IPS DF 6.9 (cell line): Measurements from ENCODE around the gene FBXW11.
"Not testable (repeated sequence)": the region's sequence is repeated elsewhere in the genome, so short reads cannot be mapped to it uniquely, and the experiment has no call there.

ENCODE experiments used
- DNase-seq: peaks from one replicate; pipeline ENCODE4 v3.0.0-alpha.2; 2013; ENCODE audit warnings: low read depth, low spot score
- H3K27ac ChIP-seq: one replicate; pipeline ENCODE4 v1.5.1; 2013; ENCODE audit warnings: low read length, control low read depth
- H3K27me3 ChIP-seq: 2 replicates; pipeline ENCODE4 v1.6.1; 2013; ENCODE audit warnings: mild to moderate bottlenecking, low read length; ENCODE audit not compliant: control insufficient read depth, insufficient read depth
- H3K36me3 ChIP-seq: 2 replicates; pipeline ENCODE4 v1.6.1; 2013; ENCODE audit warnings: low read length; ENCODE audit not compliant: control insufficient read depth, insufficient read depth
- H3K4me1 ChIP-seq: 2 replicates; pipeline ENCODE4 v1.6.1; 2013; ENCODE audit warnings: low read length; ENCODE audit not compliant: control insufficient read depth, insufficient read depth
- H3K4me3 ChIP-seq: 2 replicates; pipeline ENCODE4 v1.5.1; 2013; ENCODE audit warnings: mild to moderate bottlenecking, low read length
- H3K9me3 ChIP-seq: 2 replicates; pipeline ENCODE4 v1.6.1; 2013; ENCODE audit warnings: low read length, inconsistent platforms; ENCODE audit not compliant: control insufficient read depth, insufficient read depth
- WGBS: extraction: QIAGEN DNeasy Blood & Tissue Kit; methylation state at CpG from one replicate; pipeline ENCODE4 v1.1.7; 2013; ENCODE audit warnings: mixed read lengths, missing lambda C conversion rate; ENCODE audit not compliant: insufficient read length, insufficient coverage; 5-methylcytosine and 5-hydroxymethylcytosine counted together

Gene FBXW11

DNA sequence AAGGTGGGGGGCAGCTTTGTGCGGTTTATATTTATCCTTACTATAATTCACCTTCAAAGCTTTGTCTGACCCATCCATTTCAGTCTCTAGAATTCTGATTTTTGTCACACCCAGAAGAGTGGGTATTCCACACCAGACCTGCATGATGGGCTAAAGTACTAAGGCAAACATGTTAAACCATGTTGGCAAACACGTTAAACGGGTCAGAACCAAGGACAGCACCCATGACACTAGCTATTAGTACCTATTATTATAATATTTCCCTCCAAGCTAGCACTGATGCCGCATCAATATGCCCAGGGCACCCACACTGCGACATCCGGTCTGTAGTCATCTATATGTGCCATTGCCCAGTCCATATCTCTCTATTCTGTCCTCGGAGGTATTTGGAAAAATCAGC, 104.7 kb downstream of the FBXW11 start:
- Histone ChIP-seq H3K36me3 (no peaks in the 10 kb centered on the region; the same call in 1 of the 2 replicates), H3K27ac (no peak overlapping the region), H3K4me3 (no peak overlapping the region), H3K9me3 (no peaks in the 10 kb centered on the region), H3K4me1 (no peaks in the 10 kb centered on the region), H3K27me3 (no peaks in the 10 kb centered on the region)
- no peak for DNase-seq
- no CpG with 5 or more reads among the region's 7 CpGs for WGBS

GRCh38 chr5:171899792-171900191, 106.6 kb downstream of the FBXW11 start:
- no peak for DNase-seq
- no peaks in the 10 kb centered on the region; the same call in 1 of the 2 replicates for H3K36me3 ChIP-seq
- no peak overlapping the region for H3K4me3 ChIP-seq
- no peak overlapping the region for H3K27ac ChIP-seq
- H3K4me1 ChIP-seq = no peaks in the 10 kb centered on the region
- WGBS = no CpG with 5 or more reads among the region's 5 CpGs
- no peaks in the 10 kb centered on the region for H3K27me3 ChIP-seq
- no peaks in the 10 kb centered on the region for H3K9me3 ChIP-seq

GRCh38 chr5:171898879-171899278, 107.6 kb downstream of the FBXW11 start:
- WGBS = no CpG with 5 or more reads among the region's 1 CpG
- H3K36me3 ChIP-seq = no peaks in the 10 kb centered on the region; the same call in 1 of the 2 replicates
- H3K27ac ChIP-seq = no peak overlapping the region
- no peak overlapping the region for H3K4me3 ChIP-seq
- no peaks in the 10 kb centered on the region for H3K9me3 ChIP-seq
- H3K4me1 ChIP-seq = no peaks in the 10 kb centered on the region
- DNase-seq = no peak
- no peaks in the 10 kb centered on the region for H3K27me3 ChIP-seq

DNA sequence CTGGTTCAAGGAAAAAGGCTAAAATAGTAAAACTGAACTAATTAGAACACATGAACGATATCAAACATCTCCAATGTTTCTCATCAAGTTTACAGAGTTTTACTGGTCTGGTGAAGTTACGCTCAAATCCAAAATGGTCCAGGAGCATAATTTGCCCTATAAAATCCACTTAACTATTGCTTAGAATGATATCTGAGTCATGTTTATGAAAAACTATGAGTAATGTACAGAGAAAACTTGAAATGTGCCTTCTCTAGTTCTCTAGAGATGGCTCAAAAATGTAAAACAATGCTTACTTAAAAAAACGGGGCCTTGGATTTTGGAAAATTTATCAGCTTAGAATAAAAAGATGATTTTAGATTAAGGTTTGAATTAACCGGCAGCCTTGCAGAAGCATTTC, 108.1 kb downstream of the FBXW11 start:
- Histone ChIP-seq H3K4me3 (no peak overlapping the region), H3K27me3 (no peaks in the 10 kb centered on the region), H3K4me1 (no peaks in the 10 kb centered on the region), H3K9me3 (no peaks in the 10 kb centered on the region), H3K27ac (no peak overlapping the region), H3K36me3 (no peaks in the 10 kb centered on the region; the same call in 1 of the 2 replicates)
- WGBS = no CpG with 5 or more reads among the region's 4 CpGs
- DNase-seq = no peak

DNA sequence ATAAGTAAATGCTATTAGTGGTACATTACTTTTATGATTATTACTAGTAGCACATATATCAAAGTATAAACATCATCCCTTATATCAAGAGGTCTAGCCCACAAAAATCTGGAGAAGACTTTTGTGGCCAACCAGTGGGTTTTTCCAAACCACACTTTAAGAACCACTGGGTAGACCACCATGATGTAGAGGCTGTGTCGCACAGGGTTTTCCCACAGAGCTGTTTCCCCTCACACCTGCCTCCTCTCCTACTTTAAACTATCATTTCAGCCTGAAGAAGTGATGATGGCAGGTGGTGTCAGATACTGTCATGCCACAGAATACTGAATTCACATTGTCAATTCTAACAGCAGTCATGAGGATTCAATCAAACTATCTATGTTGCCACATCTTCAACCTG, 109.2 kb downstream of the FBXW11 start:
- H3K4me1 ChIP-seq = no peaks in the 10 kb centered on the region
- no CpG with 5 or more reads among the region's 1 CpG for WGBS
- no peaks in the 10 kb centered on the region for H3K27me3 ChIP-seq
- no peak for DNase-seq
- no peak overlapping the region for H3K27ac ChIP-seq
- no peaks in the 10 kb centered on the region for H3K9me3 ChIP-seq
- no peak overlapping the region for H3K4me3 ChIP-seq
- no peaks in the 10 kb centered on the region; the same call in 1 of the 2 replicates for H3K36me3 ChIP-seq

- no peak for DNase-seq
- WGBS = no CpG with 5 or more reads among the region's 2 CpGs
- Histone ChIP-seq H3K4me3 (no peak overlapping the region), H3K27ac (no peak overlapping the region), H3K4me1 (no peaks in the 10 kb centered on the region), H3K9me3 (no peaks in the 10 kb centered on the region), H3K36me3 (no peaks in the 10 kb centered on the region; the same call in 1 of the 2 replicates), H3K27me3 (no peaks in the 10 kb centered on the region)
These were observed 111.4 kb downstream of the FBXW11 start for GRCh38 chr5:171895081-171895480.

GRCh38 chr5:171893290-171893886, 113.0 kb downstream of the FBXW11 start:
- no peak for DNase-seq
- Histone ChIP-seq H3K27me3 (no peaks in the 10 kb centered on the region), H3K9me3 (no peaks in the 10 kb centered on the region), H3K4me3 (no peak overlapping the region), H3K36me3 (no peaks in the 10 kb centered on the region; the same call in 1 of the 2 replicates), H3K4me1 (no peaks in the 10 kb centered on the region), H3K27ac (no peak overlapping the region)
- WGBS = no CpG with 5 or more reads among the region's 4 CpGs

DNA sequence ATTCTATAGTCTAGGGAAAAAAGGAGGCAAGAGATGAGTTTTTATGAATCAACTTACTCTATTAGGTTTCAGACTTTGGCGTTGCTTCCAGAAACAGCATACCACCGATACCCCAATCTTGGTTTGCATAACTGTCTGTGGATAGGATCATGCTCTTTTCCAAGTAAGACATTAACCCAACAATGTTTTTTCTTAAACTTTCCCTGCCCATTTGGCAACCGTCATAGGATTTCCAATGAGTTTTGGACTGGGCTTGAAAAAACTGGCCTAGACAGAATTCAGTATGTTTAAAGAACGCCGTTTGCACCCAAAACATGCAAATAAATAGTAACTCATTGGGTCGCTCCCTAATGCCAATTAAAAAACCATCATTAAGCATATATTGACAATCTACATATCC, 114.8 kb downstream of the FBXW11 start:
- Histone ChIP-seq H3K9me3 (no peaks in the 10 kb centered on the region), H3K4me1 (no peaks in the 10 kb centered on the region), H3K27me3 (no peaks in the 10 kb centered on the region), H3K36me3 (no peaks in the 10 kb centered on the region), H3K27ac (no peak overlapping the region), H3K4me3 (no peak overlapping the region)
- no peak for DNase-seq
- no CpG with 5 or more reads among the region's 6 CpGs for WGBS

- H3K4me1 ChIP-seq = no peaks in the 10 kb centered on the region
- no peaks in the 10 kb centered on the region for H3K36me3 ChIP-seq
- H3K9me3 ChIP-seq = no peaks in the 10 kb centered on the region
- 100% methylated on average over 3 of the region's 4 CpGs for WGBS
- DNase-seq = no peak
- H3K4me3 ChIP-seq = no peak overlapping the region
- no peak overlapping the region for H3K27ac ChIP-seq
- no peaks in the 10 kb centered on the region for H3K27me3 ChIP-seq
These were observed 115.3 kb downstream of the FBXW11 start for GRCh38 chr5:171891150-171891549.

DNA sequence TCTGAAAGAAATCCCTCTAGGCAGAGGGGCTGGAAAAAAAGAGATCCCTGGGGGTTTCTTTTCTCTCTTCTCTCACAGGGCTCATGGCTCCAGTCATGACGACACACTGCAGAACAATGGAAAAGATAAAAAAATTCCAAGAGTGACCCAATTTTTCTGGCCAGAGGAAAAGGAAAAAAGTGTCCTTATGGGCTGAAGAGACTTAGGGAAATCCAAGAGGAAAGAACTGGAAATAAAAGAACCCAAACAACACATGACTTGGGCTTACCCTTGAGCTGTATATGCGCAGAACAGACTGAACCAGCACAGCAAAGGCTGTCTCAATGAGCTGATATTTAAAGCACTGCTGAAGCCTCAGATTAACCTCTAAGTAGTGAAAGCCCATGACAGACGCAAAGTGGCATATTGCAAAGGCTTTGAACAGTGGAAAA, 118.4 kb downstream of the FBXW11 start:
- Histone ChIP-seq H3K4me1 (no peaks in the 10 kb centered on the region), H3K27me3 (no peaks in the 10 kb centered on the region), H3K27ac (no peak overlapping the region), H3K4me3 (no peak overlapping the region), H3K36me3 (peaks cover 2% of the 10 kb centered on the region; the same call in 1 of the 2 replicates), H3K9me3 (no peaks in the 10 kb centered on the region)
- DNase-seq = no peak
- no CpG with 5 or more reads among the region's 3 CpGs for WGBS

GRCh38 chr5:171886037-171886436, 120.4 kb downstream of the FBXW11 start:
- not testable (repeated sequence) for DNase-seq, H3K9me3 ChIP-seq, H3K27me3 ChIP-seq, H3K27ac ChIP-seq, H3K4me1 ChIP-seq, H3K4me3 ChIP-seq, H3K36me3 ChIP-seq
- WGBS = no CpG with 5 or more reads among the region's 2 CpGs
